Ishikawa (cell line): Measurements from ENCODE around the gene ADGRG1.

Source experiments
- CEBPB ChIP-seq: IDR thresholded peaks from 2 replicates; pipeline ENCODE4 v1.6.1; 2012
- CREB1 ChIP-seq: IDR thresholded peaks from 2 replicates; pipeline ENCODE4 v1.6.1; 2012; ENCODE audit warnings: low read depth
- EGR1 ChIP-seq: IDR thresholded peaks from 2 replicates; pipeline ENCODE4 v1.6.1; 2012
- EP300 ChIP-seq: IDR thresholded peaks from 2 replicates; pipeline ENCODE4 v1.6.1; 2012; ENCODE audit warnings: borderline replicate concordance
- FOXM1 ChIP-seq: IDR thresholded peaks from 2 replicates; pipeline ENCODE4 v1.6.1; 2012; ENCODE audit warnings: low read depth, borderline replicate concordance
- MAX ChIP-seq: IDR thresholded peaks from 2 replicates; pipeline ENCODE4 v1.6.1; 2012
- NFIC ChIP-seq: IDR thresholded peaks from 2 replicates; pipeline ENCODE4 v1.6.1; 2012
- RAD21 ChIP-seq: IDR thresholded peaks from 2 replicates; pipeline ENCODE4 v1.6.1; 2012; ENCODE audit warnings: low read depth
- TAF1 ChIP-seq: IDR thresholded peaks from 2 replicates; pipeline ENCODE4 v1.6.1; 2012; ENCODE audit warnings: low read depth, mild to moderate bottlenecking
- TCF12 ChIP-seq: IDR thresholded peaks from 2 replicates; pipeline ENCODE4 v1.6.1; 2012; ENCODE audit warnings: low read depth
- TEAD4 ChIP-seq: IDR thresholded peaks from 2 replicates; pipeline ENCODE4 v1.6.1; 2012
- USF1 ChIP-seq: IDR thresholded peaks from 2 replicates; pipeline ENCODE4 v1.6.1; 2012
- YY1 ChIP-seq: IDR thresholded peaks from 2 replicates; pipeline ENCODE4 v1.6.1; 2012; ENCODE audit warnings: low read depth
- ZBTB7A ChIP-seq: IDR thresholded peaks from 2 replicates; pipeline ENCODE4 v1.6.1; 2012; ENCODE audit warnings: low read depth
- TF ChIP-seq, protein P1 (sequence below): IDR thresholded peaks from 2 replicates; pipeline ENCODE4 v1.6.1; 2012; ENCODE audit warnings: low read depth, mild to moderate bottlenecking

The ADGRG1 gene

DNA sequence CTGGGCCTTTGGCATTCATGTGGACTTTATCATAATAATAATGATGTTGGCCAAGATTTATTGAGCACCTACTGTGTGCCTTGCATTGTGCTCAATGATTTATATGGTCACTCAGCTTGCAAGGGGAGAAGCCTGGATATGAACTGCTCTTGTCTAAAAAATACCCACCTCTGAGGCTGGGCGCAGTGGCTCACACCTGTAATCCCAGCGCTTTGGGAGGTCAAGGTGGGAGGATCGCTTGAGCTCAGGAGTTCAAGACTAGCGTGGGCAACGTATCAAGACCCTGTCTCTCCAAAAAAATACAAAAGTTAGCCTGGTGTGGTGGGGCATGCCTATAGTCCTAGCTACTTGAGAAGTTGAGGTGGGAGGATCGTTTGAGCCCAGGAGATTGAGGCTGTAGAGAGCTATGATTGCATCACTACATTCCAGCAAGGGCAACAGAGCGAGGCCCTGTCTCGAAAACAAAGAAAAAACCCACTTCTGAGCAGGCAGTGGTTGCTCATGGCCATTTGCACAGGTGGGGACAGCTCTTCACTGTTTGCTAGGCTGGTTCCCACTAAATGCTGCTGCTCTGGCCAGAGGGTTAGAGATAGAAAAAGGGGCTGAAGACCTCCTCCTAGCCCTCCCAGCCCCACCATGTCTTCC lies 4.3 kb upstream of the ADGRG1 start:
- TF ChIP-seq, protein P1, sequence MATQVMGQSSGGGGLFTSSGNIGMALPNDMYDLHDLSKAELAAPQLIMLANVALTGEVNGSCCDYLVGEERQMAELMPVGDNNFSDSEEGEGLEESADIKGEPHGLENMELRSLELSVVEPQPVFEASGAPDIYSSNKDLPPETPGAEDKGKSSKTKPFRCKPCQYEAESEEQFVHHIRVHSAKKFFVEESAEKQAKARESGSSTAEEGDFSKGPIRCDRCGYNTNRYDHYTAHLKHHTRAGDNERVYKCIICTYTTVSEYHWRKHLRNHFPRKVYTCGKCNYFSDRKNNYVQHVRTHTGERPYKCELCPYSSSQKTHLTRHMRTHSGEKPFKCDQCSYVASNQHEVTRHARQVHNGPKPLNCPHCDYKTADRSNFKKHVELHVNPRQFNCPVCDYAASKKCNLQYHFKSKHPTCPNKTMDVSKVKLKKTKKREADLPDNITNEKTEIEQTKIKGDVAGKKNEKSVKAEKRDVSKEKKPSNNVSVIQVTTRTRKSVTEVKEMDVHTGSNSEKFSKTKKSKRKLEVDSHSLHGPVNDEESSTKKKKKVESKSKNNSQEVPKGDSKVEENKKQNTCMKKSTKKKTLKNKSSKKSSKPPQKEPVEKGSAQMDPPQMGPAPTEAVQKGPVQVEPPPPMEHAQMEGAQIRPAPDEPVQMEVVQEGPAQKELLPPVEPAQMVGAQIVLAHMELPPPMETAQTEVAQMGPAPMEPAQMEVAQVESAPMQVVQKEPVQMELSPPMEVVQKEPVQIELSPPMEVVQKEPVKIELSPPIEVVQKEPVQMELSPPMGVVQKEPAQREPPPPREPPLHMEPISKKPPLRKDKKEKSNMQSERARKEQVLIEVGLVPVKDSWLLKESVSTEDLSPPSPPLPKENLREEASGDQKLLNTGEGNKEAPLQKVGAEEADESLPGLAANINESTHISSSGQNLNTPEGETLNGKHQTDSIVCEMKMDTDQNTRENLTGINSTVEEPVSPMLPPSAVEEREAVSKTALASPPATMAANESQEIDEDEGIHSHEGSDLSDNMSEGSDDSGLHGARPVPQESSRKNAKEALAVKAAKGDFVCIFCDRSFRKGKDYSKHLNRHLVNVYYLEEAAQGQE = no peak
- TF ChIP-seq MAX (no peak), EGR1 (0 out of 2 replicates have a peak, but pooled peaks have one; percentile 35), USF1 (no peak), RAD21 (no peak; the same call in 1 of the 2 replicates), CREB1 (no peak), TAF1 (no peak), EP300 (peak; percentile 76), NFIC (peak; percentile 41; the same call in 1 of the 2 replicates), TEAD4 (peak; percentile 96), TCF12 (peak; percentile 73), ZBTB7A (no peak), CEBPB (peak; percentile 98), YY1 (no peak), FOXM1 (no peak)

DNA sequence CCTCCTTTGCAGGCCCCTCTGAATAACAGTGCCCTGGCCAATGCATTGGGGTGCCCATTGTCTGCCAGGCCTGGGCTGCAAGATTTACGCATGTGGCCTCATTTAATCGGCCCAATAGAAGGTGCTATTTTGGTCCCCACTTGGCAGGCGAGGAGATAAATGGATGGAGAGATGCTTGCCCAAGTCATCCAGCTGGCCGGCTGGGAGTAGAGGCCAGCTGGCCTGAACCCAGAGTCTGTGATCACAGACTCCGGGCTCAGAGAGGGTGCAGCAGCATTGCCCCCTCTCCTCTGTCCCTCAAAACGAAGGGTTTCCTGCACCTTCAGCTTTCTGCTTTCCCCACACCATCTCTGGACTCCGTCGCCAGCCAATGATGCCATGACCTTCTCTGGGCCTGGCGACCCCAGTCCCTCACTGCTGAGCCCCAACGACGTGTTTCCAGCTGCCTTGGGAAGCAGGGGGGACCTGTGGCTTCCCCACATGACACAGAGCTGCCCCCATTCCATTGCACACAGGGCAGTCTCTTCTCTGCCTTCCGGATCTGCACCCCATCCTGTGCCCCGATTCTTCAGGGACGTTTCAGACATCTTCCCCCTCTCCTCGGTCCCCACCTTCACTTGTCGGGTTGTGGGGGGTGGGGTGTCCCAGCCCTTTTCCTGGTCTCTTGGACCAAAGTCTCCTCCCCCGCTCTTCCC lies 3.5 kb upstream of the ADGRG1 start:
- TF ChIP-seq YY1 = no peak
- no peak for TF ChIP-seq NFIC
- TF ChIP-seq CREB1 = no peak

GRCh38 chr16:57626420-57627170 lies 1.8 kb upstream of the ADGRG1 start:
- TF ChIP-seq TCF12 = no peak
- no peak for TF ChIP-seq ZBTB7A
- no peak for TF ChIP-seq RAD21
- TF ChIP-seq CEBPB = no peak
- no peak for TF ChIP-seq EP300
- no peak for TF ChIP-seq TAF1
- TF ChIP-seq, protein P1 = no peak
- no peak for TF ChIP-seq TEAD4
- TF ChIP-seq MAX = no peak
- TF ChIP-seq EGR1 = no peak
- TF ChIP-seq NFIC = no peak
- no peak for TF ChIP-seq FOXM1
- no peak for TF ChIP-seq CREB1
- TF ChIP-seq YY1 = no peak
- no peak for TF ChIP-seq USF1

DNA sequence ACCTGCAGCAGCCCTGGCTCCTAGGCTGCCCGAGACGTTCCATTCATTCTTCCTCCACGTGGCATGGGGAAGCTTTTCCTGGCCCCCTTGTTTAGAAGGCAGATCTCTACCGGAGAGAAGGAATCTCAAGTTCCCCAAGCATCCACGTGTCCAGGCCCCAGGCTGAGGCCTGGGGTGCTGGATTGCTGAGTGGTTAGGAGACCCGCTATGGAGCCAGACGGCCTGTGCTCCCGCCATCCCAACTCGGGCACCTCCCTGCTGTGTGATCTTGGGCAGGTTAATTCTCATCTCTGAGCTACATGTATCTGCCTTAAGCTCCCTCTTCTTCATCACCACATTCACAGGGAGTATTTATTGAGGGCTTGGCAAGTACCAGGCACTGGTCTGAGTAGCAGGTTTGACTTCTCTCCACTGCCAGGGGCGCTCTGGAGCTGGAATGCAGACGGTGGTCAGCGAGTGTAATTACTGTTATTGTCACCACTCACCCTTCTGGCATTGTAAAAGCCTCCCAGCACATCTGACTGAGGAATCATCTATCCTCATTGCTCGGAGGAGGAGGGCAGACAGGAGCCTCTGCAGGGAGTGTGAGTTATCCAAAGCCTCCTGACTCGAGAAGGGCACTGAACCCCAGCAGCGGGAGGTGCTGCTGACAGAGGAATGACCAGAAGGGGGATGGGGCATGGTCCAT lies 1.1 kb upstream of the ADGRG1 start:
- TF ChIP-seq TEAD4 (peak; percentile 90), EP300 (no peak), ZBTB7A (peak; percentile 29), FOXM1 (0 out of 2 replicates have a peak, but pooled peaks have one; percentile 45), RAD21 (peak; percentile 41), EGR1 (no peak), USF1 (peak; percentile 47; the same call in 1 of the 2 replicates), CEBPB (no peak), MAX (peak; percentile 75)
